NCI-H2081 treated with DMSO at 0.1 percent for 48 hours (cell line): ENCODE data around the gene FMNL1.

Experiments used
- DNase-seq: peaks from one replicate; lab custom pipeline; 2025; lab: John Stamatoyannopoulos, UW

Gene FMNL1

DNA sequence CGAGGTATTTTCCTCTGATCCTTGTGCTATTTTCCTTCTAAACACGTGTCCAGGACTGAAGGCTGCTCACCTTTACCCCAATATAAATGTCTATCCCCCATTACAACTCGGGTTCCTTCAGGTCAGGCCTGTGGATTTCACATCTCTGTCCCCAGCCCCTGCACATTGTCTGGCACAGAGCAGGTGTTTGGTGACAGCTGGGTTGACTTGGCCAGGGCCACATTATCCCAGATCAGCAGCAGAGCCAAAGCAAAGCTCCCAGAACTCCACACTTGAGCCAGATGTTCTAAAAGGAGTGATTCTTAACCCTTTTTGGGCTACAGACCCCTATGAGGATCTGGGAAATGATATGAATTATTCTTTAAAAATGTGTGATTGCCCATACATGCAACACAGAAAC, 58.2 kb downstream of the FMNL1 start:
- no peak for DNase-seq

DNA sequence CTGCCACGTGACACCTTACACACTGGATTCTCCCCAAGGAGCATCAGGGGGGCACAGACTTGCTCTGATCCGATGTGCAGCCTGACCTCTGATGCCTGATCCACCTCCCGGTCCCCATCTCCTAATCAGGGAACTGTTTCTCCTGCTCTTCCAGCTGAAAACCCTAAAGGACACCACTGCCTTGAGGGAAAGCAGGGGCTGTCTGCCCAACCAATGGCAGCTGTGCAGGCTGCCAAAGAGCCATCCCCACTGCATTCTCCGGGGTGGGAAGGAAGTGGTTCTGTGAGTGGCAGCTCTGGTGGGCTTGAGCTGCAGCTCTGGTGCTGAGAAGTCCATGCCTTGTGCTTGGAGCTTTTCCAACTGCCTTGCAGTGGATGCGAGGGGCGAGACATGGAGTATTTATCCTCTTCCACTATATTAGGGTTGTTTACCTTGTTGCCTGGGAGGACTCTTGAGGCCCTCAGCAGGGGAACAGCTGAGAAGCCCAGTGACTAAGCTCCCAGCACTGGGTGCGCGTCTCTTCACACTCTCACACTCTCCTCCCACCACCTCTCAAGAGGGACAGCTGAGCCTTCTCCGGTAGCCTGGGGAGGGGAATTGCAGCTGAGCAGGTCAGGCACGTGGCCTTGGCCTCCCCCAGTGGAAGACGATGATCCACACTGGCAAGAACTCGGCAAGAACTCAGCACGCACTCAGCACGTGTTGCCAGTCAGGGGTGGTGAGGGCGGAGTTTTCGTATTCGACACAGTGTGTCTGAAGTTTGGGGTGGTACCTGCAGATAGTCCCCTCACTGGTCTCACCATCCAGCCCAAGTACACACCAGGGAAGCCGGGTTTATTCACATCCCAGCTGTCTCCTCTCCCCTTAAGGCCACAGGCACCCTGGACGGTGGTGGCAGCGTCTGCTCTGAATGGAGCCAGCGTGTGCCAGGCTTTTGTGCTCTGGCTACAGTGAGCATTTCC, 61.3 kb downstream of the FMNL1 start:
- DNase-seq, result no peak

- DNase-seq, result no peak
Measured at GRCh38 chr17:45283711-45284110, 62.0 kb downstream of the FMNL1 start.

DNA sequence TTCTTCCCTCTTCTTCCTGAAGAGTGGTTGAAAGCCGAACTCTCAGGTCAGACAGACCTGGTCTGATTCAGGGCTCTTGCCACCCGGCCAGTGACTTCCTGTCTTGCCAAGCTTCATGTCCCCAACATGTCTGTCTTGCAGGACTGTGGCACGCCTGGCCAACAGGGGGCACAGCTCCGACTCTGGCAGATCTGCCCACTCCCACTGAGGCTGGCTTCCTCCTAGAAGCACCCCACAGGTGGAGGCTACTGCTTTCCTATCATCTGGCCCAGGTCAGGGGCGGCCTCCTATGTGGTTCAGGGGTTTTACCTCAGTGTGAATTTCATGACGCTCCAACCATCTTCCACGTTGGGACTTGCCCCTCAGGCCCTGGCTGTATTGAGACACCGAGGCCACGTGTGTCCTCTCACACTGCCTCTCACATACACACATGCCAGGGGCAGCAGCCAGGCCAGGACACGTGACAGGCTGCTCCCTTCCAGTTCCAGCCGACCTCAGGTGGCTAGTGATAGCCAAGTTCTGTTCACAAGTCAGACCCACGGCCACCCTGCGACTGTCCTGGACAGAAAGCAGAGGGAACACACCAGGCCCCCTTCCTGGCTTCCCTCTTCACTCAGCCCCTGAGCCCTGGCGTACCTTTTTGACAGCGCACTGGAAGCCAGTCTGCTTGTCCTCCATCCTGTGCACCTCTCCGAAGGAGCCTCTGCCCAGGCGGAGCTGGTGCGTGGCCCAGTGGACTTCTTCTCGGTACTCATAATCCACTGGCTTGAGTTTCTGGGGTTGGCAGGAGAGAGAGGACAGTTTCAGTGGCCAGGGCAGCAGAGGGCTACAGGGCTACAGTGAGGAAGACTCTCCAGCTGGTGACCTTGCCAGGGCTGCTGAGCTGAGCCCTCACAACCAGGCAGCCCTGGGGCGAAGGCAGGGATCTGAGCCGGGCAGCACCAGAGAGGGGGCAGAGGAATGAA, 62.8 kb downstream of the FMNL1 start:
- DNase-seq, result no peak

- no peak for DNase-seq
Measured at GRCh38 chr17:45286286-45286685, 64.6 kb downstream of the FMNL1 start.

DNA sequence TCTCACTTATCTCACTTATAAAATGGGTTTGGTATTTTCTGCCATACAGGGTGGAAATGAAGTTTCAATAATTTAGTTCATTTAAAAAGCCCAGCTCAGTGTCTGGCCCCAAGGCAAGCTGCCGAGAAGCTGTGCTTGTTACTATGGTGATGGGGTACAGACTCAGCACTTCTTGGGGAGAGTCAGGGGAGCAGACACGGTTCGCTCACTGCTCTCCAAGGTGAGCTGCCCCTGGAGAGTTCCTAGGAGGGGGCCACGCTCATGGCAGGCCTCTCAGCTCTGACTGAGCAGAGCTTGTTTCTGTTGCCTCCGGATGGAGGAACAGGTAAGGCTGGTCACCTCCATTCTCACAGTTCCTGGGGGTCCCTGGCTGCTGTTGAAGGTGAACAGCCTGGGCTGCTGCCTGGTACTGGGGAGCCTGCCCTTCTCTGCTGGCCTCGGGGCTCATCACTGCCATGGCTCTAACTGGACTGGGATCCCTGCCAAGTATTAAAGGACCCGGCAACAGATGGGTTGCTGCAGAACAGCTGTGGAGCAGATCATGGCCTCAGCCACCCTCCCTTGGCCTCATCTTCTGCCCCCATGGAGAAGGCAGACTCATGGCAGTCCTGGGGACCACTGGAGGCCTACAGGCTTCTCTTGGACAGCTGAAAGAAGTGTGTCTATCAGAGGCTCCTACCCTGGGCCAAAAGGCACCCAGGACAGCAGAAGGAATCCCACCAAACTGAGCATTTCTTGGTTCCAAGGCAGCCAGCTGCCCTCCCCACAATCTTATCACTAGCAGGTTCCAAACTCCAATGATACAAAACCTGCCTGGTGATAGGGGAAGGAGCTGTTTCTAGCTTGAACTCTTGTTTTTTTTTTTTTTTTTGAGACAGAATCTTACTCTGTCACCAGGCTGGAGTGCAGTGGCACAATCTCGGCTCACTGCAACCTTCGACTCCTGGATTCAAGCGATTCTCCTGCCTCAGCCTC, 66.1 kb downstream of the FMNL1 start:
- no peak for DNase-seq

DNA sequence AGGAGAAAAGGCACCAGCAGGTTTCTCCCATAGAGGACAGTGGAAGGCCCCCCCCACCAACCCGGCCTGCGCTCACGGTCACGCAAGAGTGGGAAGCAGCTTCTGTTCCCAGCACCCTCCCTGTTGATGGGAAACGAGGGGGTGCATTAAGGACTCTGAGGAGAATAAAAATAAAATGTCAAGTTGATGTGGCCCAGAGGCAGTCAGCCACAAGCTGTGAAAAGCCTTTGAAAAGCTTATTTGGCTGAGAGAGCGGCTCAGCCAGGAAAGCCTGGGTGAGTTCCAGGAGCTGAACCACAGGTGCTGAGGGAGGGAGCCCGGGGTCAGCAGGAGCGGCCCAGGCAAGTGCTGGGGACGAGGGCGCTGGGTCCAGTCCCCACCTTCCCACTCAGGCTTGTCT, 67.1 kb downstream of the FMNL1 start:
- DNase-seq, result no peak

DNA sequence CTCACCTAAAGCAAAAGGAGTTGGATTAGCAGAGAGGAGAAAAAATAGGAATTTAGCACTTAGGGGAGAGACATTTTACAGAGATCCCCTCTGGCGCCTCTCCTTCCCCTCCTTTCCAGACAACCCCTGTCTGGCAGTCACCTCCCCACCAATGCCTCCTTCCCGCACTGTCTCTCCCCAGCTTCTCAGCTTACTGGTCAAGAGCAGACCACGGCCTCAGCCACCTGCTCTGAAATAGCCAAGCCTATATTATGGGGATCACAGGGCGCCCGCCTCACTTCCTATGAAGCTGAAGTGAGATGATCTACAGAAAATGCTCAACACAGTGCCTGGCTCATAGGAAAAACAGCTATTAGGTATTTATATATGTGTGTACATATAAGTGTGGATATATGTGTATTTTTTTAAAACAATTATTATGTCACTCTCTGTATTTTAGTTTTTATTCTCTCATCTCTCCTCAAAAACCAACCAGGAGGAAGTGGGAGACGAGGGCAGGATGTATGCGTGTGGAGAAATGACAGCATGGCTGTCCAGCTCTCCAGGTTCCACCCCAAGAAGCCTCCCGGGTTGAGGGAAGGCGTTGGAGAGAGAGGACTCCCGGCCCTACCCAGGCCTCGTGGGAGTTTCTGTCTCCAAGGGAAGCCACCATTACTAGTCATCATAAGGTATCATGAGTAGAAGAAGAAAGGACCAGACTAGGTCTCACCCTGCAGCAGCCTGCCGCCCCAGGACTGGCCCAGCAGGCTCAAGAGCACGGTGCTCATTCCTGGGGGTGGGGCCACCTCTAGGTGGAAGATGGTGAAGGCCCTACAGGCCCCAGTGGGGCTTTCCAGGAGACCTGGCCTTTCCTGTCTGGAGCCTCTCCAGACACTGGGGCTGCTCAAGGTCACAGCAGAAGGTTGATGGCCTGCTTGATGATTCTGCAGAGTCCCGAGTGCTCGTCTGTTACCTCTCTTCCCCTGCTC, 67.9 kb downstream of the FMNL1 start:
- no peak for DNase-seq

DNA sequence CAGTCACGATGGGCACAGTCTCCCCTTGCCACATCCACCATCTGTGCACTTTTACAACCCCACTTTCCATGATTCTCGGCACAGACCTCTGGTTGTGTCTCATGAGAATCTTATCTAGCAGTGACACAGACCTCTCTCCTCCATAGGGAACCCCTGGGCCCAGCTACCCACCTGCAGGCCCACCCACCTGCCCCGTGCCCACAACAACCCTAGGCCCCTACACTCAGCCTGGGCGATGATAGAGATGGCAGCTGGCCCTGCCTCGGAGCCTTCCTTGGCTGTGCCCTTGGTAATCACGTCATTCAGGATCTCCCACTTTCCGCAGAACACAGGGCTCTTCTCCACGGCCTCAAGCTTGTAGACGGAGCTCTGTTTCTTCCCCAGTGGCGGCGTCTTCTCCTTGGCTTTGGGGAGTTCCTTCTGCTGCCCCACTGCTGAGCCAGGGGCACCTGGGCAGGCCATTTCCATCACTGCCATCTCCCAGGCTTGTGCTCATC, 68.6 kb downstream of the FMNL1 start:
- DNase-seq, result no peak

DNA sequence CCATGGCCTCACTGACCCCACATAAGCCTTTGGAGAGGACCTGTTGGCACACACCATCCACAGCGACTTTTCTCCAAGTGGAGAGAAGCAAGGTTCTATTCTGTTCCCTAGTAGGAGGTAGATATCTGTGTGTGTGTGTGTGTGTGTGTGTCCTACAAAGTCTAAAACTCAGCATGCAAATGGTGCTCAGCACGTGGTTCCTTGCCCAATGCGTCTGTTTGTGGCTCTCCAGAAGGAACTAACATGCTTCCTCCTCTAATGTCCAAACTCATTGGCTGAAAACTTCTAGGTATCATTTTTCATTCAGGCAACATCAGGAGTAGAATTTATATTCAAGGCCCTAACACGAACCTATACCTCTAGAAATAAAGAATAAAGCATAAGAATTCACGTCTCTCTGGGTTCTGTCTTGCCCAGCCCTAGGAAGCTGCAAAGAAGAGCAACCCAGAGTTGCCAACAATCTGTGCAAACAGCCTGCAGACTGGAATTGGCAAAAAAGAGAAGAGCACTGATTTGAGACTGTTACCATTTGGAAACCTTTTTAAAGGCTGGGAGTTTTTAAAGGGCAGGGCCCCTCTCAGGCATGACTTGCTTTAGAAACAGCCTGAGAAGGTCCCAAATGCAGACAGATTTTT, 69.6 kb downstream of the FMNL1 start:
- DNase-seq, result no peak

GRCh38 chr17:45292696-45293412, 71.2 kb downstream of the FMNL1 start:
- DNase-seq, result no peak

GRCh38 chr17:45293413-45294211, 71.9 kb downstream of the FMNL1 start:
- DNase-seq, result no peak

GRCh38 chr17:45294506-45294905, 72.8 kb downstream of the FMNL1 start:
- no peak for DNase-seq

DNA sequence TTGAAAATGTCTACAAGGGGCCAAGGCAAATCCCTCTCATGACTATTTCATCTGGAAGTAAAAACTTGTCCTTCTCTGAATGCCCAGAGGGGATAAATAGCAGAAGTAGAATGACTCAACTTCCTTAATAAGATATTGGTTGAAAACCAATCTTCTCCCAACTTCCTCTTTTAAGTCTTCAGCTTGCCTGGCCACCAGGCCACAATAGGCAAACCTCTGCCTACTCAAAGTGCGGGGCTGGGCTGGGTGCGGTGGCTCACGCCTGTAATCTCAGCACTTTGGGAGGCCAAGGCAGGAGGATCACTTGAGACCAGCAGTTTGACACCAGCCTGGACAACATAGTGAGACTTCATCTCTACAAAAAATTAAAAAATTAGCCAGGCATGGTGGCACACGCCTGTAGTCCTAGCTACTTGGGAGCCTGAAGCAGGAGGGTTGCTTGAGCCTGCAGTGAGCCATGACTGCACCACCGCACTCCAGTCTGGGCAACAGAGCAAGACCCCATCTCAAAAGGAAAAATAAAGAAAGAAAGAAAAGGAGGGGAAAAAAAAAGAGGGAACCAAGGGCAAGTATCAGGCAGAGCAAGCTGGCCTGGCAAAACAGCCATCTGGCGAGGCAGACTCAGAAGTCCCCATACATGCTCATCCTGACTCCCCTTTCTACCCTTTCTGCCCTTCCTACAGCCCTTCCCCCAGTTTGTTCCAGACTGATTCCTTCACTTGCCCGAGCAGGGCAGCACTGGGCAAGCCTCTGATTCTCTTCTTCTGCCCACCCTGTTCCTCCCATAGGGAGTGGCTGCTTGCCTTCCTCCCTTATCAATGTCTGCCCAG, 74.5 kb downstream of the FMNL1 start:
- DNase-seq, result no peak

- no peak for DNase-seq
Measured at GRCh38 chr17:45296833-45297124, 75.1 kb downstream of the FMNL1 start.
